Measurements from ENCODE around the gene LPCAT1.

LPCAT1 gene

DNA sequence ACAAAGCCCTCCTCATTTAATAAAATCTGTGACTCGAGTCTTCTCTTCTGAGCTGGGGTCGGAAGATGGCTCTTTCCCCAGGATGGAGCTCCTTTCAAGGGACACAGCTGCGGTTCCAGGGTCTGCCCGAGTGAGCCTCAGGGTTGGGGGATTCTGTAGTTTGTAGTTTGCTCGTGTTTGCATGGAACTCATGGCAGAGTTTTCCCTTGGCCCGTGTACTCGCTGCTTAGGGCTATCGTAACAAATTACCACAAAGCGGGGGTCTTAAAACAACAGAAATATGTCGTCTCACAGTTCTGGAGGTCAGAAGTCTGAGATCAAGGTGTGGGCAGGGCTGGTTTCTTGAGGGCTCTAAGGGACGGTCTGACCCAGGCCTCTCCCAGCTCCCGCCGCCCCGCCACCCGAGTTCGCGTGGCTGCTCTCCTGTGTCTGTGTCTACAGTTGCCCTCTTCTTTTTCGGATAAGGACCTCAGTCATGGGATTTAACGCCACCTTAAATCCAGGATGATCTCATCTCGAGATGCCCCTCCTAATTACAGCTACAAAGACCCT, 13.9 kb upstream of the LPCAT1 start:
- TF ChIP-seq, protein P1, sequence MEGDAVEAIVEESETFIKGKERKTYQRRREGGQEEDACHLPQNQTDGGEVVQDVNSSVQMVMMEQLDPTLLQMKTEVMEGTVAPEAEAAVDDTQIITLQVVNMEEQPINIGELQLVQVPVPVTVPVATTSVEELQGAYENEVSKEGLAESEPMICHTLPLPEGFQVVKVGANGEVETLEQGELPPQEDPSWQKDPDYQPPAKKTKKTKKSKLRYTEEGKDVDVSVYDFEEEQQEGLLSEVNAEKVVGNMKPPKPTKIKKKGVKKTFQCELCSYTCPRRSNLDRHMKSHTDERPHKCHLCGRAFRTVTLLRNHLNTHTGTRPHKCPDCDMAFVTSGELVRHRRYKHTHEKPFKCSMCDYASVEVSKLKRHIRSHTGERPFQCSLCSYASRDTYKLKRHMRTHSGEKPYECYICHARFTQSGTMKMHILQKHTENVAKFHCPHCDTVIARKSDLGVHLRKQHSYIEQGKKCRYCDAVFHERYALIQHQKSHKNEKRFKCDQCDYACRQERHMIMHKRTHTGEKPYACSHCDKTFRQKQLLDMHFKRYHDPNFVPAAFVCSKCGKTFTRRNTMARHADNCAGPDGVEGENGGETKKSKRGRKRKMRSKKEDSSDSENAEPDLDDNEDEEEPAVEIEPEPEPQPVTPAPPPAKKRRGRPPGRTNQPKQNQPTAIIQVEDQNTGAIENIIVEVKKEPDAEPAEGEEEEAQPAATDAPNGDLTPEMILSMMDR (IDR thresholded peaks at IDR 0.05; ENCODE audit: low read depth, low read length) = no peak
- no peak overlapping the region for H3K4me3 ChIP-seq (ENCODE audit: low read depth, low read length)

DNA sequence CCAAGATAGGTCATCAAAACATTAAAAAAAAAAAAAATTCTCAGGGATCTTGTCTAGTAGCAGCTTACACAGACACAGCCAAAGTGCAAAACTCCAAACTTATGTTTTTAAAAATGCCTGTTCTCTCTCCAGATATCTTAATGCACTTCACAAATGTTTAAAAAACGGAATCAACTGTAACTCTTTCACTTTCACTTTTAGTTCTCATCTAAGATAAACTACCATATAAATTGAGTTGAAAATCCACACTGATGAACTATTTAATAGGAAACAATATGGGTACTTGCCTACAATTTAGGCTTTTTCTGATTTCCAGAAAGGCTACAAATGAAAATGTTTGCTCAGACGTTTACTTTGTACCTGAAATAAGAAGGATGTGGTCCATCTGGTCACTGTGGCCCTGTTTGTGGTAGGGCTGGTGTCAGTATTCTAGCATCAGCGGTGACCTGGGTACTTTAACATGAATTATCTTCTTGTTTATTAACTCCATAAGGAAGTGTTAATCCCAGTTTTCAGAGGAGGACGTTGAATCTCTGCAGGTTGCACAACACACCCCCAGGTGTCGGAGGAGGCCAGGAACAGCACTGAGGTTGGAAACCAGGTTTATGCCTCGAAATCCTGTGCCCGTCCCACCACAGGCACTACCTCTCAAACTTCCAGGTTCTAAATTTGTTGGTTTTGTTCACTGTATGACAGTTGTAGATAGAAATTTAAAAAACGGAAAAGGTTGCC, 13.3 kb upstream of the LPCAT1 start:
- TF ChIP-seq, protein P1 (IDR thresholded peaks at IDR 0.05; ENCODE audit: low read depth, low read length) = no peak
- peak overlapping the region; percentile 45 for H3K4me3 ChIP-seq (ENCODE audit: low read depth, low read length)

DNA sequence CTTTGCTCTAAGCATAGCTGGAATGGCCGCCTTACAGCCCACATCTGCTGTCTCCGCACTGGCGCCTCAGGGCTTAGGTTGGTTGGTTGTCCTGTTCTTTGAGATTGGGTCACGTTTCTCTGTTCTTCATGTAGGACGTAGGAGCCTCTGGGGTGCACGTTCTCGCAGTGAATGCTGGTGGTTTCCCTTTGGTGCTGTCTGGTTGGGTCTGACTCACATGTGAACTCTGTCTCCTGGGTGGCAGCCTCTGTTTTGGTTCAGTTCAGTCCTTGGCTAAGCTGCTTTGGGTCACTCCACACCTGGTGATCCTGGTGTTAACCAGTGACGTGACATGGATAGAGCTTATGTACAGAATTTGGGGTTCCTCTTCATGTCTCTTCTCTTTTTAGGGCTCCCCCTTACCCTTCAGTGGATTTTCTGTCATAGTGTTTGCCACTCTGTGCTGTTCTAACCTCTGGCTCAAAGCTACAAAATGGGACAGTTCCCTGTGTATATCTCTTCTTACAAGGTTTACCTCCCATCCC, 12.6 kb upstream of the LPCAT1 start:
- peak overlapping the region; percentile 45 for H3K4me3 ChIP-seq (ENCODE audit: low read depth, low read length)
- TF ChIP-seq, protein P1 (IDR thresholded peaks at IDR 0.05; ENCODE audit: low read depth, low read length) = no peak

DNA sequence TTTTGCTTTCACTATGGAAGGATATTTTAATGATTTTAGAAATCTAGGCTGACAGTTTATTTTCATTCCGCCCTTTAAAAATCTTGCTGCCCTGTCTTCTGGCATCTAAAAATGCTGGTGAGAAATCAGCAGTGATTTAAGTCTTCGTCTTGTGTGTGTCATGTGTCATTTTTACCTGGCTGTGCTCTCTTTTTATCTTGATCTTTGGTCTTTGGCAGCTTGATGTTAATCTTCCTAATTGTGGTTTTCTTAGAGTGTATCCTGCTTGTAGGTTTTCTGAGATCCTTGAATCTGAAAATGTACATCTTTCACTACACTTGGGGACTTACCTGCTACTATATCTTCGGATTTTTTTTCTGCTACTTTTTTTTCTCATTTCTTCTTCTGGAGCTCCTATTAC, 11.9 kb upstream of the LPCAT1 start:
- TF ChIP-seq, protein P1 (IDR thresholded peaks at IDR 0.05; ENCODE audit: low read depth, low read length) = no peak
- H3K4me3 ChIP-seq (ENCODE audit: low read depth, low read length) = no peak overlapping the region

DNA sequence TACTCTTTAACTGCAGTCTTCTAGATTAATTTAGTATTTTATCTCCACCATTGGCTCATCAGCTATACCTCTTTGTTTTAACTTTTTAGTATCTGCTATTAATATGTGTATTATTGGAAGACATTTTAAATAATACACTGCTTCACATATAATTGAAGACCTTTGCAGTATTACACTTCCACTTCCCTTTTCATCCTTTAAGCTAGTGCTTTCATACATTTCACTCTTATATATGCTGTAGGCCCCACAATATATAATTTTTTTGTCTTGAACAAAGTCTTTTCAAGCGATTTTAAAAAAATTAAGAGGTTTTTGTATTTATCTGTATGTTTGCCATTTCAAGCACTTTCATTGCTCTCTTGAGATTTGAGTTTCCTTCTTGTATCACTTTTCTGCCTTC, 8.6 kb upstream of the LPCAT1 start:
- no peak overlapping the region for H3K4me3 ChIP-seq (ENCODE audit: low read depth, low read length)
- TF ChIP-seq, protein P1 (IDR thresholded peaks at IDR 0.05; ENCODE audit: low read depth, low read length) = no peak

DNA sequence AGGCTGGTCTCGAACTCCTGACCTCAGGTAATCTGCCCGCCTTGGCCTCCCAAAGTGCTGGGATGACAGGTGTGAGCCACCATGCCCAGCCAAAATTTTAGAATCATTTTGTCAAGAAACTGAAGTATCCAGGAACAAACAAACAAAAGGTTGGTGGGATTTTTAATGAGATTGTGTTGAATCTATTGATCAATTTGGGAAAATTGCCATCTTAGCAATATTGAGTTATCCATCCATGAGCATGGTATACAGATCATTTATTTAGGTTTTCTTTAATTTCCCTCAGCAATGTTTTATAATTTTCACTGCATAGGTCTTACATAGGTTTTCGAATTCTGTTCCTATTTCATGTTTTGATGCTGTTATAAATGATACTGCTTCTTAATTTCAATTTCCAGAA, 5.7 kb upstream of the LPCAT1 start:
- H3K4me3 ChIP-seq (ENCODE audit: low read depth, low read length) = no peak overlapping the region
- TF ChIP-seq, protein P1 (IDR thresholded peaks at IDR 0.05; ENCODE audit: low read depth, low read length) = no peak

DNA sequence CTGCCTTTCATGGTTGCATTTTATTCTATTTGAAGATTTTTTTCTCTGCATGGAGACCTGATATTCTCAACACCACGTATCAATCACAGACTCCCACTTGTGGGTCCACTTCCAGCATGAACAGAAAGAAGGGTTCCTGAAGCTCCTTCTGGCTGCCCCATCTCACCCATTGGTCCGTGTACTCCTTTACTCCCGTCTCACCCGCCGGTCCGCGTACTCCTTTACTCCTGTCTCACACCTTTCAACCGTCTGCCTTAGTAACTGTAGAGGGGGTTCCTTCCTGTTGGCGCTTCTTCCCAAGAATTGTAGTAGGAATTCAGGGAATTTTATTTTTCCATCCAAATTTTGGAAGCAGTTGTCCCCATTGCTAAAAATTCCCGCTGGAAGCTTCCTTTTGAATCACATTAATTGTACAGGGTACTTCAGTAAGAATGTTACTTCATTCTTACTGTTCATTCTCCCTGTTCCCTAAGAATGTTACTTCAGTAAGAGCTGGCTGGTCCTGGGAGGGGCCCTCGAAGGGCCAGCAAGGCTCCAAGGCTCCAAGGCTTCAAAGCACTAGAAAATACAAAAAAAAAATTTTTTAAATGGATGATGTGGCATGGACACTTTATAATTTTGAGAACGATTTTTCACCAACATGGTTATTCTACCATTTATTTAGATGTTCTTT, 3.9 kb upstream of the LPCAT1 start:
- TF ChIP-seq, protein P1 (IDR thresholded peaks at IDR 0.05; ENCODE audit: low read depth, low read length) = no peak
- no peak overlapping the region for H3K4me3 ChIP-seq (ENCODE audit: low read depth, low read length)

Data from WI38 (cell line).